Activated CD8-positive, alpha-beta T cell treated with anti-CD3 and anti-CD28 coated beads for 36 hours (primary cell): Measurements from ENCODE around the gene NDUFS7. TPM values are rescaled to one million over a fixed set of nuclear protein-coding genes. Genes with fewer than 3 reads are reported as not detected.

Source experiments
- ATAC-seq: fragments of 200-7000 bp; cut with Tn5 transposase; one replicate; pipeline ENCODE4 v1.10.0; 2021; ENCODE audit warnings: mild to moderate bottlenecking, moderate library complexity
- CTCF ChIA-PET: fragments of 350-600 bp; sonication (Branson Sonifier 250); formaldehyde crosslinking; loops from one replicate; lab custom pipeline; 2021; ENCODE audit warnings: antibody characterized with exemption; lab: Charles Lee
- POLR2A ChIA-PET: fragments of 350-600 bp; sonication (Branson Sonifier 250); formaldehyde crosslinking; loops from one replicate; lab custom pipeline; 2021; ENCODE audit warnings: antibody characterized with exemption; lab: Charles Lee
- DNase-seq: peaks from one replicate; pipeline ENCODE4 v3.0.0-alpha.2; 2020
- H3K27ac Mint-ChIP-seq: one replicate; pipeline ENCODE4 v1.8.0; 2021; ENCODE audit warnings: mild to moderate bottlenecking, mixed read lengths
- H3K27me3 Mint-ChIP-seq: one replicate; pipeline ENCODE4 v1.8.0; 2021; ENCODE audit warnings: mixed read lengths
- H3K36me3 Mint-ChIP-seq: one replicate; pipeline ENCODE4 v1.8.0; 2021; ENCODE audit warnings: low read depth, mixed read lengths
- H3K4me1 Mint-ChIP-seq: one replicate; pipeline ENCODE4 v1.8.0; 2021; ENCODE audit warnings: low read depth, mixed read lengths
- H3K4me3 Mint-ChIP-seq: one replicate; pipeline ENCODE4 v1.8.0; 2021; ENCODE audit warnings: mild to moderate bottlenecking, moderate library complexity, mixed read lengths
- H3K9me3 Mint-ChIP-seq: one replicate; pipeline ENCODE4 v1.8.0; 2021; ENCODE audit warnings: mixed read lengths
- CTCF ChIP-seq: fragments of 200-600 bp; IDR thresholded peaks from one replicate; pipeline ENCODE4 v1.8.0; 2022; ENCODE audit warnings: antibody characterized with exemption, mild to moderate bottlenecking
- intact Hi-C: fragments of 100-400 bp; cut with micrococcal nuclease; formaldehyde crosslinking; loops from one replicate; pipeline ENCODE4 v1.10.0; 2022
- total RNA-seq, 2 experiments: library from RNA; stranded (reverse); gene quantifications; one replicate each; pipeline ENCODE4 v1.2.3, GENCODE V29; 2021

NDUFS7 gene
- total RNA-seq, 2 experiments from 2014 or later = 113 to 120 TPM

- Mint-ChIP-seq H3K36me3 (peaks cover 32% of the 10 kb centered on the region), H3K9me3 (no peaks in the 10 kb centered on the region), H3K4me3 (no peak overlapping the region), H3K4me1 (no peaks in the 10 kb centered on the region), H3K27me3 (no peaks in the 10 kb centered on the region), H3K27ac (no peak overlapping the region)
- ATAC-seq (no peak), DNase-seq (no peak)
- ChIA-PET POLR2A (interaction anchor here (0.8 to 1.3 kb wide), 2 partner anchors 13 to 15 kb away, joined by 3 to 5 read pairs; partner anchors contain the start of gene RPS15), CTCF (no interaction called here)
- intact Hi-C loops = no loop called here
- no peak for TF ChIP-seq CTCF
Measured at GRCh38 chr19:1425102-1425837, 41.6 kb downstream of the NDUFS7 start.

GRCh38 chr19:1425902-1426301 is 42.2 kb downstream of the NDUFS7 start:
- intact Hi-C loops = no loop called here

GRCh38 chr19:1426736-1427135 is 43.0 kb downstream of the NDUFS7 start:
- Mint-ChIP-seq H3K4me3 (no peak overlapping the region), H3K9me3 (no peaks in the 10 kb centered on the region), H3K36me3 (peaks cover 30% of the 10 kb centered on the region), H3K27me3 (no peaks in the 10 kb centered on the region), H3K4me1 (no peaks in the 10 kb centered on the region), H3K27ac (no peak overlapping the region)
- POLR2A ChIA-PET = interaction anchor here (0.7 to 1.0 kb wide), 2 partner anchors 12 to 27 kb away, joined by 3 read pairs; partner anchors contain the start of gene RPS15
- CTCF ChIA-PET = no interaction called here
- intact Hi-C loops = no loop called here
- no peak for TF ChIP-seq CTCF
- ATAC-seq = no peak
- DNase-seq = no peak

More at GRCh38 chr19:1425902-1426301, 42.2 kb downstream of the NDUFS7 start:
- Mint-ChIP-seq H3K27ac (no peak overlapping the region), H3K36me3 (peaks cover 28% of the 10 kb centered on the region), H3K27me3 (no peaks in the 10 kb centered on the region), H3K9me3 (no peaks in the 10 kb centered on the region), H3K4me1 (no peaks in the 10 kb centered on the region), H3K4me3 (no peak overlapping the region)
- no peak for DNase-seq
- no peak for ATAC-seq
- TF ChIP-seq CTCF = no peak
- ChIA-PET POLR2A (interaction anchor here (1.3 kb wide), 1 partner anchor 14 kb away, joined by 5 read pairs; no protein-coding TSS in a partner anchor), CTCF (no interaction called here)

GRCh38 chr19:1427221-1427920 is 43.7 kb downstream of the NDUFS7 start:
- H3K4me3 Mint-ChIP-seq = no peak overlapping the region
- intact Hi-C loops = no loop called here
- POLR2A ChIA-PET = interaction anchor here (0.7 to 1.0 kb wide), 2 partner anchors 11 to 26 kb away, joined by 3 read pairs; partner anchors contain the start of gene RPS15
- H3K9me3 Mint-ChIP-seq = no peaks in the 10 kb centered on the region
- H3K27me3 Mint-ChIP-seq = no peaks in the 10 kb centered on the region
- TF ChIP-seq CTCF = no peak
- ATAC-seq (no peak), DNase-seq (no peak)
- CTCF ChIA-PET = no interaction called here
- no peak overlapping the region for H3K27ac Mint-ChIP-seq
- no peaks in the 10 kb centered on the region for H3K4me1 Mint-ChIP-seq
- peaks cover 32% of the 10 kb centered on the region for H3K36me3 Mint-ChIP-seq
